Measurements from ENCODE around the gene EYS.

- TF ChIP-seq, protein P1, sequence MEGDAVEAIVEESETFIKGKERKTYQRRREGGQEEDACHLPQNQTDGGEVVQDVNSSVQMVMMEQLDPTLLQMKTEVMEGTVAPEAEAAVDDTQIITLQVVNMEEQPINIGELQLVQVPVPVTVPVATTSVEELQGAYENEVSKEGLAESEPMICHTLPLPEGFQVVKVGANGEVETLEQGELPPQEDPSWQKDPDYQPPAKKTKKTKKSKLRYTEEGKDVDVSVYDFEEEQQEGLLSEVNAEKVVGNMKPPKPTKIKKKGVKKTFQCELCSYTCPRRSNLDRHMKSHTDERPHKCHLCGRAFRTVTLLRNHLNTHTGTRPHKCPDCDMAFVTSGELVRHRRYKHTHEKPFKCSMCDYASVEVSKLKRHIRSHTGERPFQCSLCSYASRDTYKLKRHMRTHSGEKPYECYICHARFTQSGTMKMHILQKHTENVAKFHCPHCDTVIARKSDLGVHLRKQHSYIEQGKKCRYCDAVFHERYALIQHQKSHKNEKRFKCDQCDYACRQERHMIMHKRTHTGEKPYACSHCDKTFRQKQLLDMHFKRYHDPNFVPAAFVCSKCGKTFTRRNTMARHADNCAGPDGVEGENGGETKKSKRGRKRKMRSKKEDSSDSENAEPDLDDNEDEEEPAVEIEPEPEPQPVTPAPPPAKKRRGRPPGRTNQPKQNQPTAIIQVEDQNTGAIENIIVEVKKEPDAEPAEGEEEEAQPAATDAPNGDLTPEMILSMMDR (IDR thresholded peaks at IDR 0.05 in 2 of 3, conservative IDR thresholded peaks at IDR 0.05 in 1 of 3; ENCODE audit: borderline replicate concordance in 1 of 3, insufficient read depth in 1 of 3, low read depth in 2 of 3, low read length in 2 of 3): no peak
- TF ChIP-seq POLR2A (IDR thresholded peaks at IDR 0.05; ENCODE audit: borderline replicate concordance, extremely low read depth, insufficient read depth, insufficient read length) (no peak), ATF3 (IDR thresholded peaks at IDR 0.05) (no peak), EGR1 (IDR thresholded peaks at IDR 0.05; ENCODE audit: low read depth) (no peak), CEBPB (IDR thresholded peaks at IDR 0.05; ENCODE audit: low read depth) (no peak), SIN3A (IDR thresholded peaks at IDR 0.05; ENCODE audit: low read depth) (no peak), EZH2phosphoT487 (IDR thresholded peaks at IDR 0.05; ENCODE audit: borderline replicate concordance) (no peak)
Measured at GRCh38 chr6:63757826-63758225, 1949.2 kb downstream of the EYS start.
